Measurements from ENCODE around the gene NCAN.
"Not testable (repeated sequence)": the region's sequence is repeated elsewhere in the genome, so short reads cannot be mapped to it uniquely, and the experiment has no call there.

Gene NCAN

DNA sequence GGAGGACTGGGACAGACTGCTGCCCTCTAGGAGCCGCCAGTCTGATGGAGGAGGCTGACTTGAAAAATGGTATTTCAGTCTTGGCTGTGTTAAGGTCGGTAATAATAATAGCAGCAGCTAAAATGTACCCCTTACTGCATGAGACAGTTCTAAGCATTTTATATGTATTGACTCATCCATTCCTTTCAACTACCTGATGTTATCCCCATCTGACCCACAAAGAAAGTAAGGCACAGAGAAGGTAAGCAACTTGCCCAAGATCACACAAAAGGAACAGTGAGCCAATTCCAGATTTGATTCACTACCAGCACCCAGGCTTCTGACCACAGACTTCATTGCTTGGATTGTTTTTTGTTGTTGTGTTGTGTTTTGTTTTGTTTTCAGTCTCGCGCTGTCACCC, 4.0 kb downstream of the NCAN start:
- no peak overlapping the region for H3K4me3 ChIP-seq (ENCODE audit: low read depth, low read length)
- TF ChIP-seq, protein P1, sequence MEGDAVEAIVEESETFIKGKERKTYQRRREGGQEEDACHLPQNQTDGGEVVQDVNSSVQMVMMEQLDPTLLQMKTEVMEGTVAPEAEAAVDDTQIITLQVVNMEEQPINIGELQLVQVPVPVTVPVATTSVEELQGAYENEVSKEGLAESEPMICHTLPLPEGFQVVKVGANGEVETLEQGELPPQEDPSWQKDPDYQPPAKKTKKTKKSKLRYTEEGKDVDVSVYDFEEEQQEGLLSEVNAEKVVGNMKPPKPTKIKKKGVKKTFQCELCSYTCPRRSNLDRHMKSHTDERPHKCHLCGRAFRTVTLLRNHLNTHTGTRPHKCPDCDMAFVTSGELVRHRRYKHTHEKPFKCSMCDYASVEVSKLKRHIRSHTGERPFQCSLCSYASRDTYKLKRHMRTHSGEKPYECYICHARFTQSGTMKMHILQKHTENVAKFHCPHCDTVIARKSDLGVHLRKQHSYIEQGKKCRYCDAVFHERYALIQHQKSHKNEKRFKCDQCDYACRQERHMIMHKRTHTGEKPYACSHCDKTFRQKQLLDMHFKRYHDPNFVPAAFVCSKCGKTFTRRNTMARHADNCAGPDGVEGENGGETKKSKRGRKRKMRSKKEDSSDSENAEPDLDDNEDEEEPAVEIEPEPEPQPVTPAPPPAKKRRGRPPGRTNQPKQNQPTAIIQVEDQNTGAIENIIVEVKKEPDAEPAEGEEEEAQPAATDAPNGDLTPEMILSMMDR (conservative IDR thresholded peaks at IDR 0.05; ENCODE audit: low read depth, low read length): no peak
- DNase-seq (ENCODE audit: low read depth): no peak

DNA sequence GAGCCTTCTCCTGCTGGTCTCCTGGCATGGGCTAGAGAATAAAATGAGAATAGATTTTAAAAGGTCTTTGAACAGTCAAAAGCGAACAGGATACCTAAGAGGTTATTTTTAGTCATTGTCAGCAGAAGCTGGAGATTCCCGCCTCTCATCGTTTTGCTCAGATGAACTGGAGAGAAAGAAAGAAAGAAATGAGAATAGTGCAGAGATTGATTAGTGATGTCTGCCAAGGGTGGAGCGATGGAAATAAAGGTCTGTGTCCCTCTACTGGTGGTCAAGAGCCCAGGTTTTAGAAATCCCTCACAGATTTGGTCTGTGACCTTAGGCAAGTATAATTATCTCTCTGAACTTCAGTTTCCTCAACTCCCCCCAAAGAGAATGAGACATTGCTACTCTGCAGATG, 5.3 kb downstream of the NCAN start:
- TF ChIP-seq, protein P1 (conservative IDR thresholded peaks at IDR 0.05; ENCODE audit: low read depth, low read length): peak; percentile 47
- H3K4me3 ChIP-seq (ENCODE audit: low read depth, low read length): no peak overlapping the region
- peak; percentile 57 for DNase-seq (ENCODE audit: low read depth)

DNA sequence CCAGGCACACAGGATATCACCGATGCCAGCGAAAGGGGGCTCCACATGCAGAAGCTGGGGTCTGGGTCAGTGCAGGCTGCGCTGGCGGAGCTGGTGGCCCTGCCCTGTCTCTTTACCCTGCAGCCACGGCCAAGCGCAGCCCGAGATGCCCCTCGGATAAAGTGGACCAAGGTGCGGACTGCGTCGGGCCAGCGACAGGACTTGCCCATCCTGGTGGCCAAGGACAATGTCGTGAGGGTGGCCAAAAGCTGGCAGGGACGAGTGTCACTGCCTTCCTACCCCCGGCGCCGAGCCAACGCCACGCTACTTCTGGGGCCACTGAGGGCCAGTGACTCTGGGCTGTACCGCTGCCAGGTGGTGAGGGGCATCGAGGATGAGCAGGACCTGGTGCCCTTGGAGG, 7.2 kb downstream of the NCAN start:
- DNase-seq (ENCODE audit: low read depth): no peak
- TF ChIP-seq, protein P1 (conservative IDR thresholded peaks at IDR 0.05; ENCODE audit: low read depth, low read length): no peak
- no peak overlapping the region for H3K4me3 ChIP-seq (ENCODE audit: low read depth, low read length)

DNA sequence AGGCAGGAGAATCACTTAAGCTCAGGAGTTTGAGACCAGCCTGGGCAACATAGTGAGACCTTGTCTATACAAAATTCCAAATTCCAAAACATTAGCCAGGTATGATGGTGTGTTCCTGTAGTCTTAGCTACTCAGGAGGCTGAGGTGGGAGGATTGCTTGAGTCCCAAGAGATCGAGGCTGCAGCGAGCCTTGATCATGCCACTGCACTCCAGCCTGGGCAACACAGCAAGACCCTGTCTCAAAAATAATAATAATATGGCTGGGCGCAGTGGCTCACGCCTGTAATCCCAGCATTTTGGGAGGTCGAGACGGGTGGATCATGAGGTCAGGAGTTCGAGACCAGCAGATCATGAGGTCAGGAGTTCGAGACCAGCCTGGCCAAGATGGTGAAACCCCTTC, 9.2 kb downstream of the NCAN start:
- H3K4me3 ChIP-seq (ENCODE audit: low read depth, low read length); DNase-seq (ENCODE audit: low read depth): not testable (repeated sequence)

DNA sequence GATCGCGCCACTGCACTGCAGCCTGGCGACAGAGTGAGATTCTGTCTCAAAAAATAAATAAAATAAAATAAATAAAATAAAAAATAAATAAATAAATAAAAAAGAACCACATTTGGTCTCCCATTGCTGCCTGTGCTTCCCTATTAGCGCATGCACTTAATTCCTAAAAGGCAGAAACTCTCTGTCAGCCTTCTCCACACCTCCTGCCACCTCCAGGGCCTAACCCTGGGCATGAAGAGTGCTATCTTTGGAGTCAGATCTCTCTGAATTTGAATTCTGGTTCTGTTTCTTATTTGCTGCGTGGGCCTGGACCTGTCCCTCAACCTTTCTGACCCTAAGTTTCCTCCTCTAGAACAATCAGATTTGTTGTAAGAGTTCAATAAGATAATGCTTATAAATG, 11.3 kb downstream of the NCAN start:
- TF ChIP-seq, protein P1 (conservative IDR thresholded peaks at IDR 0.05; ENCODE audit: low read depth, low read length): no peak
- no peak for DNase-seq (ENCODE audit: low read depth)
- no peak overlapping the region for H3K4me3 ChIP-seq (ENCODE audit: low read depth, low read length)

DNA sequence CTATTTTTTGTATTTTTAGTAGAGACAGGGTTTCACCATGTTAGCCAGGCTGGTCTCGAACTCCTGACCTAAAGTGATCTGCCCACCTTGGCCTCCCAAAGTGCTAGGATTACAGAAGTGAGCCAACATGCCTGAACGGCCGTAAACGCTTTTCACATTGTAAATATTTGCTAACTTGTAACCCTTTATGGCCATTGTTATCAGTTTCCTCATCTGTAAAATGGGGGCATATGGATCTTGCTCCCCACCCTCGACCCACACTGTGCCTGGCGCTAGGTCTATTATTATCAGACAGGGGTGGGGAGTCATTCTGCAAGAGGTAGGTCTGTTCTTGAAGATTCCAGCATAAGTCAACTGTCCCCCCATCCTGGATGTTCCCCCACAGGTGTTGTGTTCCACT, 11.9 kb downstream of the NCAN start:
- H3K4me3 ChIP-seq (ENCODE audit: low read depth, low read length): no peak overlapping the region
- TF ChIP-seq, protein P1 (conservative IDR thresholded peaks at IDR 0.05; ENCODE audit: low read depth, low read length): no peak
- no peak for DNase-seq (ENCODE audit: low read depth)

DNA sequence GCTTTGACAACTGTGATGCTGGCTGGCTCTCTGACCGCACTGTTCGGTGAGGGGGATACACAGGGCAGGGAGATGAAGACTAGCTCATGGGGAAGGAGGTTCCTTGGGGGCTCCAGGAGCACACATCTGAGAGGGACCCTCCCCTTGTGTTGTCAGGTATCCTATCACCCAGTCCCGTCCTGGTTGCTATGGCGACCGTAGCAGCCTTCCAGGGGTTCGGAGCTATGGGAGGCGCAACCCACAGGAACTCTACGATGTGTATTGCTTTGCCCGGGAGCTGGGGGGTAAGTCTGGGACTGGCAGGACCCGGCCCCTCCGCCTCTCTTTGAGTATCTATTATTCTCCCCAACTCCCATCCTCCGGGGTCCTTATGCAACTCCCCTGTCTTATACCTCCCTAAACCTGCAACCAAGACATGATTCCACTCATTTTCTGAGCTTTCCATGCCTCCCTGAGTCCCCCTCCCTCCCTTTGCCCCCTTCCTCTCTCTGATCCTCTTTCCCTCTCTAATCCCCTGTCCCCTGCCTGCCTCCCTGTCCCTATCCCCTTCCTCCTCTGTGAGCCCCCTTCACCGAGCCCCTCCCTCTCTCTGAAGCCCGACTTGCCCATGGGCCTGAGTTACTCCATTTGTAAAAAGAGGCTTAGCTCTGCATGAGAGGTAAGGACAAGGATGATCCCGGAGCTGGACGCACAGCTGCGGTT, 12.5 kb downstream of the NCAN start:
- DNase-seq (ENCODE audit: low read depth): no peak
- no peak overlapping the region for H3K4me3 ChIP-seq (ENCODE audit: low read depth, low read length)
- TF ChIP-seq, protein P1 (conservative IDR thresholded peaks at IDR 0.05; ENCODE audit: low read depth, low read length): no peak

Data from choroid plexus epithelial cell (primary cell).